ENCODE measurements around the gene CRIP1.
A peak's percentile ranks its signal among the peaks of the same experiment; 100 is the strongest.

CRIP1 gene

DNA sequence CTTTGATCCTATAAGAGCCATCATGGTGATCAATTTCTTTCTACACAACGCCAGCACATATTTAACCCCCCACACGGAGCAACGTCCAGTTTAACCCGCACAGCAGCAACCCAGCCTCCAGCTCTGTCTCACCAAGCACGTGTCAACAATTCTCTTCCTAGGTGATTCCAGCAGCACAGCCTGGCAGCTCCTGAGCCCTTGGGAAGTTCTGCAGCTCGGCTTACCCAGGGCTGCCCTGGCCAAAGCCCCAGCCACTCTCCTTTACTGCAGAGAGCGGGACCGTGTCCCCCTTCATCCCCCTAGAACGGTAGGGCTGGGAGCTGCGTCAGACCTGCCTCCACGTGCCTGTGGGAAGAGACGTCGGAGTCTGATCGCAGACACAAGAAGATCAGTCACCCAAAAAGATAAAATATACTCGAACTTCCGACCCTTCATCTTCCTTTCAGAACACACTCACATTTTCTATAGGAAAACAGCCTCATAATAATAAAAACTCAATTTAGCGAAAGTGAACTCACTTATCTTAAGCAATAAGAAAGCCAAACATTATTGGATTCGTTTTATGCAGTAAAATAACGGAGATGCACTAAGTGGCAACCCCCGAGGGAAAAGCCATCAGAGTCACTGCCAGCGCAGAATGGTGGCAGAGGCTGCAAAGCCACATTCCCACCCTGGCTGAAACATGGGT, 47.3 kb downstream of the CRIP1 start:
- DNase-seq (ENCODE audit: low read depth) = no peak

DNA sequence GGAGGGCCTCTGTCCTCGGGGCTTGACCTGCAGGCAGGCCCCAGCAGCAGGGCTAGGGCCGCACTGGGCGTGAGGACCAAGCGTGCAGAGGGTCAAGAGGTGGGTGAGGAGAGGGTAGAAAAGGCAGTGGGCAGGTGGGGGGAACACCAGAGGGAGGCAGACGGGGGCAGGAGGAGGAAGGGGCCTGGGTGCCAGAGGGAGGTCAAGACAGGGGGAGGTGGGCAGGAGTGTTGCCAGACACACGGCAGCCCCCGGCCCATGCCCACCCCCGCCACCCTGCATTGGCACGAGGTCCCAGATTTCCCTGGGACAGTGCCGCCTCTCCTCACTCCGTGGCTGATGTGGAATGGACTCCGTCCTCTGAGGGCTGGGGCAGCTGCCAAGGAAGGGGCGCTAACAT, 47.9 kb downstream of the CRIP1 start:
- DNase-seq (ENCODE audit: low read depth) = no peak

DNA sequence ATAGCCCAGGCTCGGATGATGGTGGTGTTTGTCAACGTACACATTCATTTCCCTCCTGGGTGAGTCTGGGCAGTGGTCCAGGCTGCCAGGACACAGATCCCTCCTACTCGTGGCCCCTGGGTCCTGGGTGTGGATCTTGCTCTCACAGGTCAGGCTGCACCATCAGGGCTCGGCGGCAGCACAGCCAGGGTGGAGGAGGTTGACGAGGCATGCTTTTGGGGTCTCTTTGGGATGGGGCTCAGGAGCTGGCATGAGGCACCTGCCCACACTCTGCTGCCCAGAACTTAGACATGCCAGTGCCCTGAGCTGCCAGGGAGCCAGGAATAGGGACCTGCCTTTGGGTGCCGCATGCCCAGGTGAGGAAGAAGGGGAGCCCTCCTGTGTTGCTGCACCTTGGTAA, 49.4 kb downstream of the CRIP1 start:
- DNase-seq (ENCODE audit: low read depth) = no peak

DNA sequence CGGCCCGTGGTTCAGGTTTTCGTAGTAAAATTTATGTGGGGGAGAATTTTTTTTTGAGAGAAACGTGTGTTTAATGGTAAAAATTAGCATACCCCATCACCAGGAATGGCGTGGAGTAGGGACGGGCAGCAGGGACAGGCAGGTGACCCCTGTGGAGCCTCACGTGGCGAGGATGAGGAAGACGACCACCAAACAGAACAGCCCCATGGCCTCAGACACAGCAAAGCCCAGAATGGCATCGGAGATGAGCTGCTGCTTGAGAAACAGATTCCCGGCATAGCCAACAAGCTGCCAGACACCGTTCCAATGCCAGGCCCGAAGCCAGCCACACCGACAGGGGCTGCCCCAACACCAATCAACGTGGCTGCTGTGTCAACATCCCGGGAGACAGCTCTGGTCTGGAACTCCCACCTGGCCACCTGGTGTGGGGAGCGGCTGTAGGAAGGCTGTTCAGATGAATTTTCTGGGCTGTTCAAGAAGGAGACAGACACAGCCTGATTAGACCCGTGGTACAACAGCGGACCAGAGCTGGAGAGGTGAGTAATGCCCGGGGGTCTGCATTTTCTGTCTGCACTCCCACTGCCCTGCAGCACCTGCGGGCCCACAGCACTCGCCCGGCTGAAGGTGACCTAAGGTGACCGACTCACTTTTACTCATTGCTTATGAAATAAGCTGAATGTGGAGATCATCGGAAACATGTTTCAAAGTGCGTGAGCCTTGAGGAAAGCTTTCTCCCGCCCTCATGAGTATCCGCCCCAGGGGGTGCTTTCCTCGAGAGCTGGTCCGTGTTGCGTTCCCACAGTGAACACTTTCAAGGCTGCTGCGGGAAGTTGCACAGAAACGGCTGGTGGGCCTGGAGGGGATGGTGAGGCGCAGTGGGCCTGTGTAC, 50.2 kb downstream of the CRIP1 start:
- DNase-seq (ENCODE audit: low read depth) = no peak

DNA sequence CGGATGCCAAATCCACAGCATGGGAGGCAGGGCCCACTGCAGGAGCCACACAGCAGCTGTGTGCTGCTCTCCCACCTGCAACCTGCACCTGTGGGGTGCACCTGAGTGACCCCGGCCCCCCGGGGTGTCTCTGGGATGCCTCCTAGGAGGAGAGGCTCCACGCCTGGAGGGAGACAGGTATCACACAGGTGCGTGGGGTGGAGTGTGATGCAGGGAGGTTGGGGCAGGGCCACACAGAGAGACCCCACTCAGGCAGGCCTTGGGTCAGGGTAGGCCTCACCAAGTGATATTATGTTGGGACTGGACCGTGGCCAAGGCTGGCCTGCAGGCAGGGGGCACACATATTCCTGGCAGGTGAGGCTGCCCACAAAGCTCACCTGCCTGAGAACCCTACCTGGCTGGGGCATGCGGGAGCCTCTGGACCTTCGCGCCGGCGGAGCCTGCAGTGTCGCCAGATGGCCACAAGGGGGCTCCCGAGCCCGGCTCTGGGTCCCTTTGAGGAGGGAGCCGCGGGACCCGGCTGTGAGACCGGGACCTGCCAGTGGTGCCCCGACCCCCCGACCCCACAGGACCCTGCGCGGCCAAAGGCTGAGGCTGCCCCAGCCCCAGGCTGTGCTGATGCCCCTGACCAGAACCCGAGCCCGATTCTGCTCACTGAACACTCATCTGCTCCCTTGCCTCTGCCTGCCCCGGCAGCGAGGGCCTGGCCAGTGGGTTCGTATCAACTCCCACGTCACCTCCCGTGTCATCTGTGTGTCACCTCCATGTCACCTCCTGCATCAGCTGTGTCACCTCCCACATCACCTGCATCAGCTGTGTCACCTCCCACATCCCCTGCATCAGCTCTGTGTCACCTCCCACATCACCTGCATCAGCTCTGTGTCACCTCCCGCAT, 51.1 kb downstream of the CRIP1 start:
- DNase-seq (ENCODE audit: low read depth) = peak; percentile 63

All from stimulated activated CD8-positive, alpha-beta memory T cell treated with anti-CD3 and anti-CD28 coated beads, Interleukin-15, amount 100 ng/mL, for 24 hours (primary cell).